ENCODE measurements around the gene PTPRN2.
A peak's percentile ranks its signal among the peaks of the same experiment; 100 is the strongest.

Gene PTPRN2

GRCh38 chr7:158582089-158582456 lies 5.5 kb downstream of the PTPRN2 start:
- no peak for DNase-seq
- in situ Hi-C loops (cut with MboI; ENCODE audit: low pct_unique_long_range_greater_than_20kb, low sequenced_read_pairs) = no loop called here

GRCh38 chr7:158581440-158582088 lies 6.1 kb downstream of the PTPRN2 start:
- DNase-seq = peak; percentile 11
- in situ Hi-C loops (cut with MboI; ENCODE audit: low pct_unique_long_range_greater_than_20kb, low sequenced_read_pairs) = no loop called here

- DNase-seq = no peak
- in situ Hi-C loops (cut with MboI; ENCODE audit: low pct_unique_long_range_greater_than_20kb, low sequenced_read_pairs) = no loop called here
These were observed 7.7 kb downstream of the PTPRN2 start for GRCh38 chr7:158579662-158580646.

DNA sequence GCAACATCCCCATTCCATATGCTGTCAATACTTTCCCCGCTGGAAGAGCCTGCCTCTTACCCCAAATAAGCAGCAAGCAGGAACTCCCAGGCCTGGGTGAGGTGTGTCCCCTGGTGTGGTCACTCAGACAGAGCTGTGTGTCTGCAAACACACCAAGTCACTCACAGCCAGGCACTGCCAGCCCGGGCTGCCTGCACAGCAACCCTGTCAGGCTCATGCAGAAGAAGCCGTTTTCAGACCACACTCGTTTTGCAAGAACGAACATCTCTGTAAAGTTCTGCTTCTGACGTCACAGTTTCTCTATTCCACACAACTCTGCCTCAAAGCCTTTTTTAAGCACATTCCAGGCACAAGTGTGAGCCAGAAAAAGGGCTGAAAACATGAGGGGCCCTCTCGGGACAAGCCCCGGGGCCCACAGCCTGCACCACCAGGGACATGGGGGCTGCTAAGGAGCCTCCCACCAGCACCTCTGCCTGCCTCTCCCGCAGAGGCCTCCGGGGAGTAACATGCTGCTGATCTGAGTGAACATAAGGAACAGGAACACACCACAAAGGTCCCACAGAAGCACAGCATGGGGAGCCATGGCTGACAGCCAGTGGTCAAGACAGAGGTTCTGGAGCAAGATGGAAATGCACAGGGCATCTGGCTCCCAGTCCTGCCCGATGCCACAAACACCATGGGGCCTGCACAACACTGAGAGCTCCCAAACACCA lies 11.4 kb downstream of the PTPRN2 start:
- peak; percentile 15 for DNase-seq
- in situ Hi-C loops (cut with MboI; ENCODE audit: low pct_unique_long_range_greater_than_20kb, low sequenced_read_pairs) = no loop called here

- no peak for DNase-seq
- in situ Hi-C loops (cut with MboI; ENCODE audit: low pct_unique_long_range_greater_than_20kb, low sequenced_read_pairs) = no loop called here
These were observed 13.2 kb downstream of the PTPRN2 start for GRCh38 chr7:158574308-158575036.

- in situ Hi-C loops (cut with MboI; ENCODE audit: low pct_unique_long_range_greater_than_20kb, low sequenced_read_pairs) = no loop called here
- peak; percentile 56 for DNase-seq
These were observed 14.3 kb downstream of the PTPRN2 start for GRCh38 chr7:158573310-158573709.

GRCh38 chr7:158572000-158572828 lies 15.4 kb downstream of the PTPRN2 start:
- peak; percentile 32 for DNase-seq
- in situ Hi-C loops (cut with MboI; ENCODE audit: low pct_unique_long_range_greater_than_20kb, low sequenced_read_pairs) = no loop called here

DNA sequence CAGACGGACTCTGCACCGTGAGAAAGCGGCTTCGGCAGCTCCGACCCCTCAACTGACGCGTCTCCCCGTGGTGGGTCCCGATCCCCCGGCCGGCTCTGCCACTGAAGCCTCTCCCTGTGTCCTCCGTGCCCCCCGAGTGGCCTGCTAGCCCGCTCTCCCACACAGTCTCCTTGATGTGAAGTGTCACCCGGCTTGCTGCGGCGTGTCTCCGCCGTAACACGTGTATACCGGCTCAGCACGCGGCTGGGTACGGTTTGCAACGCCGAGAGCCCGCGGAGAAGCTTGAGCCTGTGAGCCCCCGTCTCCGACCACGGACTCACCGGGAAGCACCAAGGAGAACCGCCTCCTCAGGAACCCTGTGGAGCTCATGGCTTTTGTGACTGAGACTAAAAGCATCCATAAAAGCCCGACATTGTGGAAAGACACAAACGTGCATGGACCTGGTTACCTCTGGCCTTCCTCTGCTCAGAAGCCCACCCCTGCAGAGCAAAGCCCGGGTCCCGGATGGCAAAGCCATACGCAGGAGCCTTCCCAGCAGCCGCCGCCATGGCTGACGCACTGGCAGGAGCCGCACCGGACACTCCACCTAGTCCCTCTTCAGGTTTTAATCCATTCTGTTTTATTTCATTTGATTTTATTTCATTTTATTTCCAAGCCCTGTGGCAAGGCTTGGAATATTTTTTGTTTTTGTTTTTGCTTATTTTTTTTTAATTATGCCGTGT lies 17.0 kb downstream of the PTPRN2 start:
- in situ Hi-C loops (cut with MboI; ENCODE audit: low pct_unique_long_range_greater_than_20kb, low sequenced_read_pairs) = no loop called here
- no peak for DNase-seq

GRCh38 chr7:158569858-158570323 lies 17.7 kb downstream of the PTPRN2 start:
- no peak for DNase-seq
- in situ Hi-C loops (cut with MboI; ENCODE audit: low pct_unique_long_range_greater_than_20kb, low sequenced_read_pairs) = no loop called here

GRCh38 chr7:158568974-158569857 lies 18.4 kb downstream of the PTPRN2 start:
- in situ Hi-C loops (cut with MboI; ENCODE audit: low pct_unique_long_range_greater_than_20kb, low sequenced_read_pairs) = no loop called here
- no peak for DNase-seq

DNA sequence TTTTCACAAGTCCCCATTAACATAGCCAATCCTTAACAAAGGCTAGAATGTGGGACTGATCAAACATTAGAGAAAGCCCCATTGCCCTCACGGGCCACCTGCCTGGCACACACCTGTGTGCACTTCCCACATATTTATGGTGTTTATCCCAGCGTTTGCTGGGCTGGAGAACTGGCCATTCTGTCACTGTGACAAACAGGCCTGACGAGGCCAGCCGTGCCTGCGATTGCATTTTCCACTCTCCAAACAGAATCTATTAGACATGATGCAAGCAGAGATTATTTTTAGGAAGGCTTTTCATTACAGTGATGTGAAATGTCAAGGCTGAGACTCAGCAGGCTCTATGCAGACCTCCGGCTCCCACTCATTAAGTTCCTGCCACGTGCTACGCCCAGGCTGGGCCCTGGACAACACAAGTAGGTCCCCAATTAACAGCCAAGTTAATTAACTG lies 20.4 kb downstream of the PTPRN2 start:
- in situ Hi-C loops (cut with MboI; ENCODE audit: low pct_unique_long_range_greater_than_20kb, low sequenced_read_pairs) = no loop called here
- DNase-seq = no peak

DNA sequence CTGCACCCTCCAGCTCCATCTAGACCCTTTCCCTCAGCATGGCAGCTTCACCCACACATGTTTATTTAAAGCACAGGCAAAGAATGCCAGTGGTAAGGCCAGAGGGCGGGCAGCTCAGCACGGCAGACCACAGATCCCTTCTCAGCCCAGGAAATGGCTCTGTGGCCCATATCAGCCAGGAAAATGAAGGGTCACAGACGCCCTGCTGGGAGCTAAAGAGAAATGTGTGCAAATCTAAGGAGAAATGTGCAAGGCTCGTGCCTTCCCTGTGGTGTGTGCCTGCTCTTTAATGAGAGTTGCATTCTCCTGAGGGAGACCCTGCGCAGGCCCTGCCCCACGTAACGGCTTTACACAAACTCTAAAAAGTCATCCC lies 23.0 kb downstream of the PTPRN2 start:
- in situ Hi-C loops (cut with MboI; ENCODE audit: low pct_unique_long_range_greater_than_20kb, low sequenced_read_pairs) = no loop called here
- DNase-seq = no peak

DNA sequence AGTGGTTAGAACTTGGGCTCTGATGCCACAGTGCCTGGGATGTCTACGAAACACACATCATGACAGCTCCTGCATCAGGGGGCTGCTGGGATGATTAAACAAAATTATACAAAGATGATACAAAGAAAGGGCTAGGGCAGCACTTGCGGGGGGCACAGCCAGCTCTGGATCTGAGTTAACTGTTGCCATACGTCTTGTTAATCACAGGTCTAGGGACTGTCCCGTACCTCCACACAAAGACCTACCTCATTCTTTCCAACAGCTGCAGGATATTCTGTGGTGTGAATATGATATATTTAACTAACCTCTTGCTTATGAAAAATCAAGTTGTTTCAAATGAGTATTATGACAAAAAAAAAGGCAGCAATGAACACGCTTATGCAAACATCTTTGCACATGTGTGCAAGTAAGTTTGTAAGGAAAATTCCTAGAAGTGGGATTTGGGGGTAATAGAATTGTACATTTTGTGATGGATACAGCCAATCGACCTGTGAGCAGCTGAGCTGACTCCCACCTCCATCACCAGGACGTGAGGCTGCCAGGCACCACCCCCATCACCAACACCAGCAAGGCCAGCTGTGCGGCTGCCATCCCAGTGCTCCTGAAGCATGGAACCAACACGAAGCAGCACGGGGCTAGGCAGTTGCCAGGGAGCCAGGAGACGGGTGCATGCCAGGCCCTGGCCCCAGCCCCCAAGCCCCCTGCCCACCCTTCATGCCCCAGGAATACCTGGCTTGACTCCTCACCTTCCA lies 23.5 kb downstream of the PTPRN2 start:
- in situ Hi-C loops (cut with MboI; ENCODE audit: low pct_unique_long_range_greater_than_20kb, low sequenced_read_pairs) = no loop called here
- DNase-seq = no peak

DNA sequence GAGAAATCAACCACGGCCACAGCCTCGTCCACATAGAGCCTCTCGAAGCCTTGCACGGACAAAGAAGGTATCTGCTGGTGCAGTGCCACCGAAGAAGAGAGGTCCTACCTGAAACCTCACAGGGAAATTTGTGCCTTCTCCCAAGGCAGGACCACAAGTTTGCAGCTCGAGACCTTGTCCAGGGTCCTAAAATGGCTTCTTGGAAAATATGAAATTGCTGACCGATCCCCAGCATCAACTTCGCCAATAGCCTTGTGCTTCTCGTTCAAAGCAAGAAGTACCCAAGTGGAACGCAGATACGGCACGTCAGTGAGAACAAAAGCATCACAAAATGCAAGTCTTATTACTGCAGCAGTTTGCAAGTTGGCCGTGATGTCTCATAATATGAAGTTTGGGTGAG lies 24.6 kb downstream of the PTPRN2 start:
- DNase-seq = no peak
- in situ Hi-C loops (cut with MboI; ENCODE audit: low pct_unique_long_range_greater_than_20kb, low sequenced_read_pairs) = no loop called here

DNA sequence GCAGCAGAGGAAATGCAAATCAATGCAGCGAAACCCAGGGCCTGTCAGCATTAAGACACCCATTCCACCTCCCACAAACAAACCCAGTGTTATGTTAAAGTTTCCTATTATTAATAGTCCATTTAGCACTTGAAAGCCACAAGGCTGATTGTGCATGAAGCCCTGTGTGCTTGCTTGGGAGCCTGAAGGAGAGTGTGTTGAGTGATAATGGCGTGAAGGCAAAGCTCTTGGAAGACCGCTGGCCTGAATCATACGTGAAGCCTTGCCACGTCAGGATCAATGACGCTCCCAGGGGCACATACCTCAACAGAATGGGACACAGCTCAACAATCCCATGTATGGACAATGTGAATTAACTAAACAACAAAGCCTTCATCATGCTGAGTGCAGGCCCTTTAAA lies 25.1 kb downstream of the PTPRN2 start:
- in situ Hi-C loops (cut with MboI; ENCODE audit: low pct_unique_long_range_greater_than_20kb, low sequenced_read_pairs) = no loop called here

GRCh38 chr7:158561659-158562058 lies 26.0 kb downstream of the PTPRN2 start:
- in situ Hi-C loops (cut with MboI; ENCODE audit: low pct_unique_long_range_greater_than_20kb, low sequenced_read_pairs) = no loop called here
- no peak for DNase-seq

More for the DNA sequence above, 25.1 kb downstream of the PTPRN2 start:
- no peak for DNase-seq
